ENCODE measurements around the gene CACHD1.
A peak's percentile ranks its signal among the peaks of the same experiment; 100 is the strongest.
"Not testable (repeated sequence)": the region's sequence is repeated elsewhere in the genome, so short reads cannot be mapped to it uniquely, and the experiment has no call there.

Gene CACHD1

GRCh38 chr1:64701886-64702285 lies 232.0 kb downstream of the CACHD1 start:
- DNase-seq (ENCODE audit: low read depth): no peak

- DNase-seq (ENCODE audit: low read depth): not testable (repeated sequence)
Observed at GRCh38 chr1:64702670-64703069, 232.7 kb downstream of the CACHD1 start.

- DNase-seq (ENCODE audit: low read depth): no peak
Observed at GRCh38 chr1:64703600-64703999, 233.7 kb downstream of the CACHD1 start.

- no peak for DNase-seq (ENCODE audit: low read depth)
Observed at GRCh38 chr1:64705591-64705990, 235.7 kb downstream of the CACHD1 start.

- DNase-seq (ENCODE audit: low read depth): no peak
Observed at GRCh38 chr1:64711266-64711665, 241.3 kb downstream of the CACHD1 start.

GRCh38 chr1:64712049-64712448 lies 242.1 kb downstream of the CACHD1 start:
- DNase-seq (ENCODE audit: low read depth): no peak

- DNase-seq (ENCODE audit: low read depth): no peak
Observed at GRCh38 chr1:64715186-64715585, 245.3 kb downstream of the CACHD1 start.

GRCh38 chr1:64721135-64721534 lies 251.2 kb downstream of the CACHD1 start:
- DNase-seq (ENCODE audit: low read depth): no peak

GRCh38 chr1:64721576-64722145 lies 251.7 kb downstream of the CACHD1 start:
- DNase-seq (ENCODE audit: low read depth): no peak

- DNase-seq (ENCODE audit: low read depth): no peak
Observed at GRCh38 chr1:64727861-64728260, 257.9 kb downstream of the CACHD1 start.

- DNase-seq (ENCODE audit: low read depth): peak; percentile 37
Observed at GRCh38 chr1:64733581-64734286, 263.8 kb downstream of the CACHD1 start.

GRCh38 chr1:64734287-64734652 lies 264.3 kb downstream of the CACHD1 start:
- DNase-seq (ENCODE audit: low read depth): no peak

- not testable (repeated sequence) for DNase-seq (ENCODE audit: low read depth)
Observed at GRCh38 chr1:64740687-64741086, 270.8 kb downstream of the CACHD1 start.

Measured in non-pigmented ciliary epithelial cell (primary cell).